ENCODE results near the gene CYB5B.
"Not testable (repeated sequence)": the region's sequence is repeated elsewhere in the genome, so short reads cannot be mapped to it uniquely, and the experiment has no call there.

CYB5B gene

DNA sequence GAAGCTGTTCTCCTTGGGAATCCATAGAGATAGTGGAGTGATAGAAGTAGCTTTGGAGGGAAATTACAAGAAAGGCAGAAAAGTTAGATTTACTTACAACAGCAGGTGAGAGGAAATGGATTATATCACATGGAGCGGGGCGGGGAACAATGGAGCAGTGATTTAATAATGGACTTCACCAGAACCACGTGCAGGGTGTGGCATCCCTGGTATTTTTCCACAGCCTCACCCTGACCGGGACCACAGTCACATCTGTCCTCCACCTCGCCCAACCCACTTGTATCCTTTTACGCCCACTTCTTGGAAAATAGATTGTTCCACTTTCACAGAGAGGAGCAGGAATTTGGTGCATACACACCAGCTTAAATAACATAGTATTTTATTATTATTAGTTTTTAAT is 15.9 kb upstream of the CYB5B start:
- no peak for DNase-seq (ENCODE audit: low read depth in 1 of 2, low spot score in 1 of 2)

DNA sequence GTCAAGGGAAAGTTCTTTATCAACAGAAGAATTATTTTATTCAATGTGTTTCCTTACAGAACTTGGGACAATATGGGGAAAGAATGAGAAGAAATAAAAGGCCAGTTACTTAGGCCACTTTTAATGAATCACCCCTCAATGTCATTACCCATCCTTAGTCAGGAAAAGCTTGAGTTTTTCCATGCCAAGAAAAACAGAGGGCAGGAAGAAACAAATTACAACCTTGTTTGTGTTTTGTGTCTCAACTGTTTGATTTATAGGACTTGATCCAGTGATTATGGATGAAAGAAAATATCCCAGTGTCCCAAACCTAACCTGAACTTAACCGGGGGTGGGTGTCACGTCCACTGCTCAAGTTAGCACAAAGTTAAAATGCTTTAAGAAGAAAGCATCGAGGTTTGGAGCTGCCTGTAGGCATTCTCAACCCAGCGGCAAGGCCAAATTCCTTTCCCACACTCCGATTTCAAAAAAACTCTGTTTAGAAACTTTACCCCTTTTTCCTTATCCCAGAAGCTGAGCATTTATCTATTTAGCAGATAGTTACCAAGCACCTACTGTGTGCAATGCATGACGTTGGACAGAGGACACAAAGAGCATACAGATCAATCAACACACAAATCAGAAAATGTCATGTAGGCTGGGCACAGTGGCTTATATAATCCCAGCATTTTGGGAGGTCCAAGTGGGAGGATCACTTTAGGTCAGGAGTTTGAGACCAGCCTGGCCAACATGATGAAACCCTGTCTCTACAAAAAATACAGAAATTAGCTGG is 14.0 kb upstream of the CYB5B start:
- DNase-seq (ENCODE audit: low read depth in 1 of 2, low spot score in 1 of 2) = no peak

DNA sequence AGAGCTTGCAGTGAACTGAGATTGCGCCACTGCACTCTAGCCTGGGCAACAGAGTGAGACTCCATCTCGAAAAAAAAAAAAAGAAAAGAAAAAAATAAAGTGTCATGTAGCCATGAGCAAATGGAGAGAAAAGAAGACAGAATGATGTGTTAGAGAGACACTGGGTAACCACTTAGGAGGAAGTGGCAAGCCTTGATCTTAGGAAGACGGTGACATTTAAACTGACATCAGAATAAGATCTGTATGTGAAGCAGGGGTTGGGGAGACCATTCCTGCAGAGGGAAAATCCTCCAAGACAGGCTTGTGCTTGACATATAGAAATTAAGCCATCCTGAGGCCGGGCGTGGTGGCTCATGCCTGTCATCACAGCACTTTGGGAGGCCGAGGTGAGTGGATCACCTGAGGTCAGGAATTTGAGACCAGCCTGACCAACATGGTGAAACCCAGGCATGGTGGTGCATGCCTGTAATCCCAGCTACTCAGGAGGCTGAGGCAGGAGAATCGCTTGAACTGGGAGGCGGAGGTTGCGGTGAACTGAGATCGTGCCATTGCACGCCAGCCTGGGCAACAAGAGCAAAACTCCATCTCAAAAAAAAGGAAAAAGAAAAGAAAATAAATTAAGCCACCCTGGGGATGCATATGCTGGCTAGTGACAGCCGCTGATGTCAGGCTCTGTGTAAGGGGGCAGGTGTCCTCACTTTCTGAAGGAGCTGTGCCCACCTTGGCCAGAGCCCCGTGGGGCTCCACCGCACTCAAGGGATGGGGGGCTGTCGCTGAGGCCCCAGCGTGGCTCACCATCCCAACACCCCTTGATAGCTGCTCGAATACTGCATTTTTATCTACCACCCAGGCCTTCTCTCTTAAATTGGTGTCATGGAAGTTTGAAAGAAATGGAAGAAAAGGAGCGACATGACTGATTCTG is 13.1 kb upstream of the CYB5B start:
- DNase-seq (ENCODE audit: low read depth in 1 of 2, low spot score in 1 of 2) = no peak

DNA sequence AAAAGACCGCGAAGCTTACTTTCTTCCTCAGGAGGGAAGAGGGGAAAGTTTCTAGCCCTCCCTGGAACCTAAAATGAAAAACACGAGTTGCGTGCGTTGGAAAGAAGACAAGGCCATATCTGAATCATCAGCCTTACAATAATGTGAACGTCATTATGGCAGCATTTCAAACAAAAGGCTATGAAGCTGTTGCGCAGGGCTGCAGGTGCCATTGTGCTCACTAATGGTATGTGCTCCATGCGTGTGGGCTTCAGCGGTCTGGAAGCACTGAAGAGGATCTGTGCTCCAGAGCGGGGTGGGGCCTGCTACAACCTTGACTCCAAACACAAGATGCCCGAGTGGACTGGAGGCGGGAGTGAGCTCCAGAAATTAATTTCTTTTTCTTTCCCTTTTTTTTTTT is 12.1 kb upstream of the CYB5B start:
- no peak for DNase-seq (ENCODE audit: low read depth in 1 of 2, low spot score in 1 of 2)

DNA sequence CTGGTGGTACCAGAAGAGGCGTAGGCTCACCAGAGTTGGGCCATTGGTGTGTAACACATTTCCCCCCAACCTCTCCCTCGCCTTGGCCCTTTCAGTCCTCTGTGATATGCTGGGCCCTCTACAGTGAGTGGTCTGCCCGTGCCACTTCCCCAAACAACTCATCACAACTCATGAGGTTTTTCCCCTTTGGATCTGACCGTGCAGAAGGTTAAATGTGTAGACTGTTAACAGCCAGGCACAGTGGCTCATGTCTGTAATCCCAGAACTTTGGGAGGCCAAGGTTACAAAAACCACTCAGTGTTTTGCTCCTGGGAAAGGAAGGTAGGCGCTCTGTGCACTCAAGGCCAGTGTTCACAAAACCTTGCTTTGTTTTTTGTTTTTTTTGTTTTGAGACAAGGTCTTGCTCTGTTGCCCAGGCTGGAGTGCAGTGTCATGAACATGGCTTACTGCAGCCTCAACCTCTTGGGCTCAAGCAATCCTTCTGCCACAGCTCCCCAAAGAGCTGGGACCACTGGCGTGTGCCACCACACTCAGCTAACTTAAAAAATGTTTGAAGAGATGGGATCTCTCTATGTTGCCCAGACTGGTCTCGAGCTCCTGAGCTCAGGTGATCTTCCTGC is 11.3 kb upstream of the CYB5B start:
- no peak for DNase-seq (ENCODE audit: low read depth in 1 of 2, low spot score in 1 of 2)

DNA sequence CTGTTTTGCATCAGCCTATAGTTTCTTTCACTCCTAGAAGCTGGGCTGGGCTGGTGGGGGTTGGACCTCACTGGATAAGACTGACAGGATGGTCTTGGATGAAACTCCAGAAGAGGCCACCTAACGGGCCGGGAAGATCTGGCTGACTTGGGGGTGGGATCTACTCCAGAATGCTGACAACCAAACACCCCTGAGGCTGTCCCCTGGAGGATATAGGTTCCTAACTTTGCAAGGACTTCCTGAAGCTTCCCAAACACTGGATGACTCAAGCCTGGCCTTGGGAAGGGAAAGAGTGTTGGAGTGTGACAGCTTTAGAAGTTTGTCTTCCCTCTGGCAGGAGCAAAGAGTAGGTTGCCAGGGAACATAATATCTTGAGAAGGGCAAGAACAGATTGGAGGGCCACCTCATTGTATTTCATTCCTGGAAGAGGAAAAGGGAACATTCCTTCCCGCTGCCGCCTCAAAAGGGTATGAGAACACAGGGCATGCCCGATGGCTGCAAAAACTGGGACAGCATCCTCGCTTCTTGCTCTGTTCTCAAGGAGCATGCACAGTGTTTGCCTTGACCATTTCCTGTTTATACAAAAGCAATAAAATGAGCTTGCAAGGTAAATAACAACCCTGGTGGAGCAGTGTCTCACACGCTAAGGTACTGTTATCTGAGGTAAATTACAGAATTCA is 6.8 kb upstream of the CYB5B start:
- no peak for DNase-seq (ENCODE audit: low read depth in 1 of 2, low spot score in 1 of 2)

DNA sequence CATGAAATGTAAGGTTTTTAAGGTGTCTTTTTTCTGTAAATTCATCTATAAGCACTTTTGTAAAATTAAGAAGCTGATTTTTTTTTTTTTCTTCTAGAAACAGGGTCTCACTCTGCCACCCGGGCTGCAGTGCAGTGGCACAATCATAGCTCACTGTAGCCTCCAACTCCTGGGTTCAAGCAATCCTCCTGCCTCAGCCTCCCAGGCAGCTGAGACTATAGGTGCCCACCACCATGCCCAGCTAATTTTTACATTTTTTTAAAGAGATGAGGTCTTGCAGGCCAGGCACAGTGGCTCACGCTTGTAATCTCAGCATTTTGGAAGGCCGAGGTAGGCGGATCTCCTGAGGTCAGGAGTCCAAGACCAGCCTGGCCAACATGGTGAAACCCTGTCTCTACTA is 4.5 kb upstream of the CYB5B start:
- DNase-seq (ENCODE audit: low read depth in 1 of 2, low spot score in 1 of 2) = no peak

DNA sequence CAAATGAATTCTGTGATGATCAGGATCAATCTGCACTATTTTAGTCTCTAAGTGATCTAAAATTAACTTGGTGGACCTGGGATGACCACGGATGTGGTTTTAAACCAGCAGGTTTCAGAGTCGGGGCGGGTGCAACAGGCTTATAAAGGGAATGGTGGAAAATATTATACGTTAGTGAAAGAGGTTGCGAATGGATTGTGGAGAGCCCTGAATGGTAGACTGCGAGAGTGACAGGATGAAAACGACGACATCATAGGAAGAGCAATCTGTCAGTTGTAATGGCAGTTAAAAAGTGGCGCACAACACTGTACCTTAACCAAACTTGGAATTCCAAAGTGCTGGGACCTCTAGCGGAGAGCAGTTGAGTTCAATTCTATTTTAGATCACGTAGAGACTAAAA is 1.2 kb upstream of the CYB5B start:
- DNase-seq (ENCODE audit: low read depth in 1 of 2, low spot score in 1 of 2) = no peak

DNA sequence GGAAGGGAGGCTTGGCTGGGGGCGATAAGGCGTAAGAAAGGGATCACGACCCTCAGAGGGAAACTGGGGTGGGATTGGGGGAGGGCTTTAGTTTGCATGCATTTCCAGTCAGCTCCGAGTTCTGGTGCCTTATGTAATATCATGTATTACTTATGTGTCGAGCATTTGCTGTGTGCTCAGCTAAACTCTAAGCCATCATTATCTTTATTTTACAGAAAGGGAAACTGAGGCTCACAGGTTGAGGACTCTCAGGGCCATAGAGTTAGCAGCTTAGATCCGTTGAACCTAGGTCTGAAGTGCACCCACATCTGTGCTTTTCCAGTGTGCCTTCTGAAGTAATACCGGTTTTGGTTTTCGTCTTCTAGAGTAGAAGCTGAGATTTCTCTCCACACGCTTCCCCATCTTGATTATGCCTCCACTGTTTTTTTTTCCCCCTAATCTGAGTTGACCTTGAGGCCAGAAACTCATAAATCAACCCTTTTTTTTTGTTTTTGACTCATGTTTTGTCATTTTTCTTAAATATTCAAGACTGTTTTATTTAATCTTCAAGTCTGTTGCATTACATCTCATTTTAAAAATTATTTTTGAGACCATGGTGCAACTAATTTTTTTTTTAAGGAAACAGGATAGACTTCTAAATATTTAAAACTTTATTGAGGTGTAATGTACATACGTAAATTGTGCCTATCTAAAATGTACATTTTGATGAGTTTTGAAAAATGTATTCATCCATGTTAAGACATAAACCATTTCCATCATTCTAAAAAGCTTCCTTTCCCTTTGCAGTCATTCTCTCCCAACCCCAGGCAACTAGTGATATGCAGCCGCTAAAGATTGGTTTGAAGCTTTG is 741 bp downstream of the CYB5B start:
- DNase-seq (ENCODE audit: low read depth in 1 of 2, low spot score in 1 of 2) = no peak

DNA sequence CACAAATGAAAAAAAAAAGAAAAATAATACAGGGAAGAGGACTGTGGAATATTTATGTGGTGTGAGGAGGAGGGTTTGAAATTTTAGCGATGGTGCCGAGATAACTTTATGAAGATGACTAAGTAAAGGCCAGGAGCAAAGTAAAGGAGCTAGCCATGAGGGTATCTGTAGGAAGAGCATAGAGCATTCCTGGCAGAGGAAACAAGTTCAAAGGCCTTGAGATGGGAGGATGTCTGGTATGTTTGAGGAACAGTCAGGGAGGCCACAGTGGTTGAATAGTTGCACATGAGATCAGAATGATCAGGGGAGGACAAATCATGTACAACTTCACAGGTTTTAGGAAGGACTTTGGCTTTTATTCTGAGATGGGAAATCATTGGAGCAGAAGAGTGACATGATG is 4.2 kb downstream of the CYB5B start:
- DNase-seq (ENCODE audit: low read depth in 1 of 2, low spot score in 1 of 2) = no peak

DNA sequence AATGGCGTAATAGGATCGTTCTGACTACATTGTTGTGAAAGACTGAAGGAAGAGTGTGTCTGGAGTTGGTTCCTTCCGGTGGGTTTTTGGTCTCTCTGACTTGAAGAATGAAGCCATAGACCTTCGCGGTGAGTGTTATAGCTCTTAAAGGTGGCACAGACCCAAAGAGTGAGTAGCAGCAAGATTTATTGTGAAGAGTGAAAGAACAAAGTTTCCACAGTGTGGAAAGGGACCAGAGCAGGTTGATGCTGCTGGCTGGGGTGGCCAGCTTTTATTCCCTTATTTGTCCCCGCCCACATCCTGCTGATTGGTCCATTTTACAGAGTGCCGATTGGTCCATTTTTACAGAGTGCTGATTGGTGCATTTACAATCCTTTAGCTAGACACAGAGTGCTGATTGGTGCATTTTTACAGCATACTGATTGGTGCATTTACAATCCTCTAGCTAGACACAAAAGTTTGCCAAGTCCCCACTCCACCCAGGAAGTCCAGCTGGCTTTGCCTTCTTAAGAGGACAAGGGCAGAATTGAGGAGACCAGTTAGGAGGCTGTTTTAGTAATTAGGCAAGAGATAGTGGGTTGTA is 4.7 kb downstream of the CYB5B start:
- not testable (repeated sequence) for DNase-seq (ENCODE audit: low read depth in 1 of 2, low spot score in 1 of 2)

DNA sequence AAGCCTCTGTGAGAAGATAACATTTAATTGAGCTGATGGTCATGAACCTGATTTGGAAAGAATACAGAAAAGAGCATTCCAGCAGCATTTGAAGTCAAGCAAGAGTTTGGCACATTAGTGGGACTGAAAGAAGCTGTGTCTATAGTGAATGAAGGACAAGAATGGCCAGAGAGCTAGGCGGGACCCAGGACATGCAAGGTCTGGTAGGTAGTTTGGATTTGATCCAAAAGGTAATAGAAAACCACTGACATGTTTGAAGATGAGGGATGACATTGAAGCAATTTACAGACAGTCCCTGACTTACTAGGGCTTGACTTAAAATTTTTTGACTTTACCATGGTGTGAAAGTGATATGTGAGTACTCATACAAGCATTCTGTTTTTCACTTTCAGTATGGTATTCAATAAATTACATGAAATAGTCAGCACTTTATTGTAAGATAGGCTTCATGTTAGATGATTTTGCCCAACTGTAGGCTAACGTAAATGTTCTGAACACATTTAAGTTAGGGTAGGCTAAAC is 7.6 kb downstream of the CYB5B start:
- DNase-seq (ENCODE audit: low read depth in 1 of 2, low spot score in 1 of 2) = no peak

DNA sequence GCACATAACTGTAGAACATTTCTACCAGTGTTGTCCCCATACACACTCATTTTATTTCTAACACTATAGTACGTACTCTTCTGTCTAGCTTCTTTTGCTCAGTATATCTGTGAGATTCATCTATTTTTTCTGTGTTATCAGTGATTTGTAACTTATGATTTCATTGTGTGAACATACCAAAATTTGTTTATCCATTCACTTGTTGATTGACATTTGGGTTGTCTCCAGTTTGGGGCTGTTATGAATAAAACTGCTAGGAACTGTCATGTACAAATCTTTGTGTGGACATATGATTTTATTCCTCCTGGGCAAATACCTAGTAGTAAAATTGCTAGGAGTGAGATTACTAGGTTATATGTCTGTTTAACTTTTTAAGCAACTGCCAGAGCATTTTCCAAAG is 9.6 kb downstream of the CYB5B start:
- DNase-seq (ENCODE audit: low read depth in 1 of 2, low spot score in 1 of 2) = no peak

DNA sequence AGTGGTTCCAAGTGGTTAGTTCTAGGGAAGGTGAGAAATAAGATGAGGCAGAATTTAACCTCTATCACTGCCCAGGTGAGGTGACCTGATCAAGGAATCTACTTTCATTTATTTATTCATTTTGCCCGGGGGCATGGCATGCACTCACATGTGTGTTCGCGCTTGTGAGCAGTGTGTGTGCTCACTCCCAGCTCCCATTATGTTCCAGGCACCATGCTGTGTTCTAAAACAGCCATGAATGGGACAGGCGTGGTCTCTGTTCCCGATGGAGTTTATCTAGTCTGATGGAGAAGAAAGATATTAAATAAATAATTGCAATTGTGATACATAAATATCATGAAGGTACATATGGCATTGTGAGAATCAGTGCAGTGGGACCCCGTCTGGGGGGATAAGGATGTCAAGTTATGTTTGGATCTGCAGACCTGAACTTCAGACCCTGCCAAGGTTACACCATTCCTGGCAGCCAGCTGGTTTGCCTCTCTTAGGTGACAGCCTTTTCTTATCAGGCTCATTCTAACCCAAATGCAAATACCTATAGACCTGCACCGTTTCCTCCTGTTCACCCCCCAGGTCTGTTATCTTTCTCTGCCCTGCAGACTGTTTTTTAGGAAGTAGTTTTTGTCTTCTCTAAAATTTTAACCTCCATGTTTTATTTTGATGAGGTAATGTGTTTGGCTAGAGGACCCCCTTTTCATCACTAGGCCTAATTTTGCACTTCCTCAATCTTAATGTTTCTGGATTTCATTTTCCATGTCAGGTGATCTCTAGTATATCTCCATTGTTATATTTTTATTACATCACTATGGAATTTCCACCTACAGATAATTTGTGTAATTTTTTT is 11.8 kb downstream of the CYB5B start:
- DNase-seq (ENCODE audit: low read depth in 1 of 2, low spot score in 1 of 2) = no peak

DNA sequence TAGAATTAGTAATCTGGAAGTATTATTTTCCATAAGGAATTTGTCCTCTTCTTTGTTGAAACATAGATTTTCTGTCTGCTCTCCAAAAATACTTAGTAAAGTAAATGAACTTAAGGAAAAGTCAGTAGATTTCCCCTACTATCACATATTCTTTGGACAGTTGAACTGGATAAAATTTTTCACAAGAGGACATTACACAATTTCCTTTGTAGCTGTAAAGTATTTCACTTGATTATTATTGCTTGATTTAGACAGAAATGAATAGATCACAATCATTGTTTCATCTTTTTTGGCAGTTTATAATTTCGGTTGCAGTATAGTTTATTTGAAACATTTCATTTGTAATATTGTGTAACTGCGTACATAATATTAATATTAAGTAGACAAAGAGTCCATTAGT is 12.5 kb downstream of the CYB5B start:
- DNase-seq (ENCODE audit: low read depth in 1 of 2, low spot score in 1 of 2) = no peak

DNA sequence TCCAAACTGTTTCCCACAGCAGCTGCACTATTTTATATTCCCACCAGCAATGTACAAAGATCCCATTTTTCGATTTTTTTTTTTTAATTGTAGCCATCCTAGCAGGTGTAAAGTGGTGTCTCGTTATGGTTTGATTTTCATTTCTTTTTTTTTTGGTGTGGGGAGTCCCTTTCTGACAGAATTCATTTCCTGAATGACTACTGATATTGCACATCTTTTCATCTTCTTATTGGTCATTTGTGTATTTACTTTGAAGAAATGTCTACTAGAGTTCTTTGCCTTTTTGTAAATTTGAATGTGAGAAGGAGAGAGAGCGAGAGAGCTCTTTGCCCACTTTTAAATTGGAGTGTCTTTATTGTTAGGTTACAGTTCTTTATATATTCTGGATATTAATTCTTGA is 14.0 kb downstream of the CYB5B start:
- DNase-seq (ENCODE audit: low read depth in 1 of 2, low spot score in 1 of 2) = no peak

DNA sequence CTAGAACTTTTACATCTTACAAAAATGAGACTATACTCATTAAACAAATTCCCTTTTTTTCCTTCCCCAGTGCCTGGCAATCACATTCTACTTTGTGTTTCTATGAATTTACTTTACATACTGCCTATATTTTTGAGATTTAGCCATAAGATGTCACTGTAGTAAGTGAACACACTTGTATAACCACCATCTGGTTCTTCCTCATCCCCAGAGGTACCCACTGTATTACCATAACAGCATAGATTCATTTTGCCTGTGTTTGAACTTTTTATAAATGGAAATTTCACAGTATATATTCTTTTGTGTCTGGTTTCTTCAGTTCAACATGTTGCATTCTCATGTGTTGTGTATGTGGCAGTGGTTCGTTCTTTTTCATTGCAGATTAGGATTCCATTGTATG is 15.8 kb downstream of the CYB5B start:
- no peak for DNase-seq (ENCODE audit: low read depth in 1 of 2, low spot score in 1 of 2)

DNA sequence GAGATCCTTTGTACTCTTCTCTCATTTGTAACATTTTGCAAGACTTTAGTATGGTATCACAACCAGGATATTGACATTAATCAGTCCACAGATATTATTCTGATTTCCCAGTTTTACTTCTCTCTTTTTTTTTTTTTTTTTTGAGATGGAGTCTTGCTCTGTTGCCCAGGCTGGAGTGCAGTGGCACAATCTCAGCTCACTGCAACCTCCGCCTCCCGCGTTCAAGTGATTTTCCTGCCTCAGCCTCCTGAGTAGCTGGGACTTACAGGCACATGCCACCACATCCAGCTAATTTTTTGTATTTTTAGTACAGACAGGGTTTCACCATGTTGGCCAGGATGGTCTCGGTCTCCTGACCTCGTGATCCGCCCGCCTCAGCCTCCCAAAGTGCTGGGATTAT is 16.6 kb downstream of the CYB5B start:
- not testable (repeated sequence) for DNase-seq (ENCODE audit: low read depth in 1 of 2, low spot score in 1 of 2)

All from activated CD4-positive, alpha-beta T cell treated with anti-CD3 and anti-CD28 coated beads, Interleukin-2, amount 50 U/mL, for 24 hours (primary cell).